Measurements from ENCODE around the gene FAM163B. TPM values are rescaled to one million over a fixed set of nuclear protein-coding genes. Genes with fewer than 3 reads are reported as not detected.

The FAM163B gene
- total and polyA plus RNA-seq, 2 of the 8 experiments (the other 6 are each of a cell fraction or from before 2014, with no cell fraction given) = 0.63 to 1.0 TPM

GRCh38 chr9:133543772-133544467 lies 65.3 kb downstream of the FAM163B start (continued):
- TF ChIP-seq ASH2L (IDR thresholded peaks at IDR 0.05; ENCODE audit: low read length) (no peak), POU5F1 (IDR thresholded peaks at IDR 0.05; ENCODE audit: low read depth, low read length) (no peak), TBP (IDR thresholded peaks at IDR 0.05; ENCODE audit: low read depth, low read length) (no peak), CBX8 (IDR thresholded peaks at IDR 0.05; ENCODE audit: borderline replicate concordance, low read depth, low read length) (no peak)
- TF ChIP-seq, protein P1, sequence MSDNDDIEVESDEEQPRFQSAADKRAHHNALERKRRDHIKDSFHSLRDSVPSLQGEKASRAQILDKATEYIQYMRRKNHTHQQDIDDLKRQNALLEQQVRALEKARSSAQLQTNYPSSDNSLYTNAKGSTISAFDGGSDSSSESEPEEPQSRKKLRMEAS (IDR thresholded peaks at IDR 0.05) = no peak

Data from H1 (cell line).